ENCODE data around the gene DSCAM.

The DSCAM gene

DNA sequence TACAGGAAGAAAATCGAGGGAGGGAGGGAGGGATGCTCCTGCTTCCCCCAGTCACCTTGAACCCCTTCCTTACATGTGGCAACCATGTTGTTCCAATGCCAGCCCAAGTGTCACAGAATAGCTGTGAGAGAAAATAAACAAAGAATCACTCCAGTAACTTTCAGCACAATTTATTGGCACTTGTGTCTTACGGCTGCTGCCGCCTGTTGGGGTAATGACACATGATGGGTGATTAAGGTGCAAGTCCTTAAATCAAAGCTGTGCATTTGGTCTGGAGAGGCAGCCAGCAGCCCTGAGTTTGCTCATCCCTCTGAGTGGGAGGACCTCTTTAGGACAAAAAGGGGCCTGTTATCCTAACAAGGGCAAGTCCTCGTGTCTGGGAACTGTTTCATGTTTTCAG, 602.0 kb downstream of the DSCAM start:
- DNase-seq (ENCODE audit: low read depth in 1 of 2, low spot score in 1 of 2) = no peak
- no peaks in the 10 kb centered on the region for H3K27me3 ChIP-seq (ENCODE audit: insufficient read depth, poor library complexity, severe bottlenecking)
- no peak overlapping the region for H3K27ac ChIP-seq (replicated peaks)
- H3K4me3 ChIP-seq (replicated peaks; ENCODE audit: insufficient read depth, low read length) = no peak overlapping the region
- TF ChIP-seq, protein P1, sequence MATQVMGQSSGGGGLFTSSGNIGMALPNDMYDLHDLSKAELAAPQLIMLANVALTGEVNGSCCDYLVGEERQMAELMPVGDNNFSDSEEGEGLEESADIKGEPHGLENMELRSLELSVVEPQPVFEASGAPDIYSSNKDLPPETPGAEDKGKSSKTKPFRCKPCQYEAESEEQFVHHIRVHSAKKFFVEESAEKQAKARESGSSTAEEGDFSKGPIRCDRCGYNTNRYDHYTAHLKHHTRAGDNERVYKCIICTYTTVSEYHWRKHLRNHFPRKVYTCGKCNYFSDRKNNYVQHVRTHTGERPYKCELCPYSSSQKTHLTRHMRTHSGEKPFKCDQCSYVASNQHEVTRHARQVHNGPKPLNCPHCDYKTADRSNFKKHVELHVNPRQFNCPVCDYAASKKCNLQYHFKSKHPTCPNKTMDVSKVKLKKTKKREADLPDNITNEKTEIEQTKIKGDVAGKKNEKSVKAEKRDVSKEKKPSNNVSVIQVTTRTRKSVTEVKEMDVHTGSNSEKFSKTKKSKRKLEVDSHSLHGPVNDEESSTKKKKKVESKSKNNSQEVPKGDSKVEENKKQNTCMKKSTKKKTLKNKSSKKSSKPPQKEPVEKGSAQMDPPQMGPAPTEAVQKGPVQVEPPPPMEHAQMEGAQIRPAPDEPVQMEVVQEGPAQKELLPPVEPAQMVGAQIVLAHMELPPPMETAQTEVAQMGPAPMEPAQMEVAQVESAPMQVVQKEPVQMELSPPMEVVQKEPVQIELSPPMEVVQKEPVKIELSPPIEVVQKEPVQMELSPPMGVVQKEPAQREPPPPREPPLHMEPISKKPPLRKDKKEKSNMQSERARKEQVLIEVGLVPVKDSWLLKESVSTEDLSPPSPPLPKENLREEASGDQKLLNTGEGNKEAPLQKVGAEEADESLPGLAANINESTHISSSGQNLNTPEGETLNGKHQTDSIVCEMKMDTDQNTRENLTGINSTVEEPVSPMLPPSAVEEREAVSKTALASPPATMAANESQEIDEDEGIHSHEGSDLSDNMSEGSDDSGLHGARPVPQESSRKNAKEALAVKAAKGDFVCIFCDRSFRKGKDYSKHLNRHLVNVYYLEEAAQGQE (IDR thresholded peaks at IDR 0.05; ENCODE audit: insufficient replicate concordance, low read depth) = no peak
- no peak for TF ChIP-seq SPI1 (IDR thresholded peaks at IDR 0.05; ENCODE audit: borderline replicate concordance, low read depth)
- no peak for TF ChIP-seq POLR2AphosphoS5 (IDR thresholded peaks at IDR 0.05; ENCODE audit: low read depth)
- no peak for TF ChIP-seq GABPA (IDR thresholded peaks at IDR 0.05; ENCODE audit: low read depth)
- TF ChIP-seq, protein P2, sequence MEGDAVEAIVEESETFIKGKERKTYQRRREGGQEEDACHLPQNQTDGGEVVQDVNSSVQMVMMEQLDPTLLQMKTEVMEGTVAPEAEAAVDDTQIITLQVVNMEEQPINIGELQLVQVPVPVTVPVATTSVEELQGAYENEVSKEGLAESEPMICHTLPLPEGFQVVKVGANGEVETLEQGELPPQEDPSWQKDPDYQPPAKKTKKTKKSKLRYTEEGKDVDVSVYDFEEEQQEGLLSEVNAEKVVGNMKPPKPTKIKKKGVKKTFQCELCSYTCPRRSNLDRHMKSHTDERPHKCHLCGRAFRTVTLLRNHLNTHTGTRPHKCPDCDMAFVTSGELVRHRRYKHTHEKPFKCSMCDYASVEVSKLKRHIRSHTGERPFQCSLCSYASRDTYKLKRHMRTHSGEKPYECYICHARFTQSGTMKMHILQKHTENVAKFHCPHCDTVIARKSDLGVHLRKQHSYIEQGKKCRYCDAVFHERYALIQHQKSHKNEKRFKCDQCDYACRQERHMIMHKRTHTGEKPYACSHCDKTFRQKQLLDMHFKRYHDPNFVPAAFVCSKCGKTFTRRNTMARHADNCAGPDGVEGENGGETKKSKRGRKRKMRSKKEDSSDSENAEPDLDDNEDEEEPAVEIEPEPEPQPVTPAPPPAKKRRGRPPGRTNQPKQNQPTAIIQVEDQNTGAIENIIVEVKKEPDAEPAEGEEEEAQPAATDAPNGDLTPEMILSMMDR (IDR thresholded peaks at IDR 0.05; ENCODE audit: insufficient read depth, low read length) = no peak

DNA sequence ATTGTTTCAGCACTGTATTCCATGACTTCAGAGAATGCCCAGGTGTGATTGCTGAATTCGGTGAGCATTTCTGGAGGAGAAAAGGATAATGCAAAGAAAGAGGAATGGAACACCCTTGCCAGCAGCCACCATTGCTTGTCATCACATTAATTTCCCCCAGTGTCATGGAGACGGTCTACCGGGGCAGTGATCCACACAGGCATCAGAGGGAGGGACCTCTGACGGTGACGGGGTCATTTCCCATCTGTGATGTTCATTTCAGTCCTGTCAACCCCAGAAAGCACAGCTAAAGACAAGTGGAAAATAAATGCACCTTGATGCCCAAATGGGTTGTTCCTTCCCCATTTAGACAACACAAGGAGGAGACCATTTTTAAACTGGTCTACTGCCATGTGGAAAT, 603.3 kb downstream of the DSCAM start:
- Histone ChIP-seq H3K27me3 (ENCODE audit: insufficient read depth, poor library complexity, severe bottlenecking) (no peaks in the 10 kb centered on the region), H3K27ac (replicated peaks) (no peak overlapping the region), H3K4me3 (replicated peaks; ENCODE audit: insufficient read depth, low read length) (no peak overlapping the region)
- no peak for DNase-seq (ENCODE audit: low read depth in 1 of 2, low spot score in 1 of 2)
- TF ChIP-seq SPI1 (IDR thresholded peaks at IDR 0.05; ENCODE audit: borderline replicate concordance, low read depth) = no peak
- no peak for TF ChIP-seq POLR2AphosphoS5 (IDR thresholded peaks at IDR 0.05; ENCODE audit: low read depth)
- TF ChIP-seq, protein P1 (IDR thresholded peaks at IDR 0.05; ENCODE audit: insufficient replicate concordance, low read depth) = no peak
- TF ChIP-seq GABPA (IDR thresholded peaks at IDR 0.05; ENCODE audit: low read depth) = no peak
- TF ChIP-seq, protein P2 (IDR thresholded peaks at IDR 0.05; ENCODE audit: insufficient read depth, low read length) = no peak

DNA sequence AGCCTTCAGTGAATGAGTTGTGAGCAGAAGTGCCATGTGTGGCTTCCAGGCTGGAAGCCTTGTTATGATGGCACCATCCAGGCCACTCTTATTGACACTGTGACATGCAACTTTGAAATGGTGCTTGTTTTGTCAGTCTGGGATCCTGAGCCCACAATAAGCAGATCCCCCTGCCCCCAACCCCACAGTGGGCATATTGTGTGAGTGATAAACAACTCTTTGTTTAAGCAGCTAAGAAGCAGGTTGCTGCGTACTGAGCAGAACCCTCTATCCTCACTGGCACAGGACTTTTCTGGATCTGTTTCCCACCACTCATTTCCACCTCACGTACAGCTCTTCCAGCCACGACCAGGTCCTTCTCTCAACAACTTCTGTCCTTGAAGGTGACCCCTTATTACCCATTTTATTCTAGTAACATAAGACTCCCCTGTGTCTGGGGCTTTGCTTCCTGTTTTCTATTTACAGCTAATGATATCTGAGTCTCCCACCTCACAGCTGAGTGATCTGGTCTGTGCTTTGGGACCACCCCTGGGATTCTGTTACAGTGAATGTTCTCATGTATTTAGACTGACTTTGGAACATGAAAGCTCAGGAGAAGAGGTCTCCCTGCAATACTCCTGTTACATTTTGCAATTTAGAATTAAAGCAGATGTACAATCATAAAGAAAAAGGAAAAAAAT, 604.2 kb downstream of the DSCAM start:
- DNase-seq (ENCODE audit: low read depth in 1 of 2, low spot score in 1 of 2) = no peak
- Histone ChIP-seq H3K27ac (replicated peaks) (no peak overlapping the region), H3K27me3 (ENCODE audit: insufficient read depth, poor library complexity, severe bottlenecking) (no peaks in the 10 kb centered on the region), H3K4me3 (replicated peaks; ENCODE audit: insufficient read depth, low read length) (no peak overlapping the region)
- TF ChIP-seq POLR2AphosphoS5 (IDR thresholded peaks at IDR 0.05; ENCODE audit: low read depth) (no peak), SPI1 (IDR thresholded peaks at IDR 0.05; ENCODE audit: borderline replicate concordance, low read depth) (no peak), GABPA (IDR thresholded peaks at IDR 0.05; ENCODE audit: low read depth) (no peak)
- TF ChIP-seq, protein P1 (IDR thresholded peaks at IDR 0.05; ENCODE audit: insufficient replicate concordance, low read depth) = no peak
- TF ChIP-seq, protein P2 (IDR thresholded peaks at IDR 0.05; ENCODE audit: insufficient read depth, low read length) = no peak
